ENCODE measurements around the gene GRAMD1C. TPM values are rescaled to one million over a fixed set of nuclear protein-coding genes. Genes with fewer than 3 reads are reported as not detected.

The GRAMD1C gene
- polyA plus RNA-seq, 1 experiment = 0.48 TPM

DNA sequence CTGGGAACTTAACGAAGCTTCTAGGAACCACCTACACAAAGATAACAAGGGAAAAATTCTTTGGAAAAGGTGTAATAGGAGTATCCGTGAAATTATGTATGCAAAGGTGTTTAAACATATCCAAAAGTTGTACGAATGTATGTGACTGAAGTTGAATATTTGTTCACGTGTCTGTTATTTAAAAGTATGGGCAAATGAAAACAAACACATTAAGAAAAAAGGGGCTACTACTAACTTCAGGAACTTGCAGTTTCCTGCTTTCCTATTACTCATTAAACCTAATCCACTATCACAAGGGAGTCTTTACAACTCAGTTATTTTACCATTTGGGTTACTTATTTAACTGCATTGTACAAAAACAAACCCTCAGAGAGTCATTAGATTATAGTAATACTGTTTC lies 33.9 kb upstream of the GRAMD1C start:
- TF ChIP-seq, protein P1, sequence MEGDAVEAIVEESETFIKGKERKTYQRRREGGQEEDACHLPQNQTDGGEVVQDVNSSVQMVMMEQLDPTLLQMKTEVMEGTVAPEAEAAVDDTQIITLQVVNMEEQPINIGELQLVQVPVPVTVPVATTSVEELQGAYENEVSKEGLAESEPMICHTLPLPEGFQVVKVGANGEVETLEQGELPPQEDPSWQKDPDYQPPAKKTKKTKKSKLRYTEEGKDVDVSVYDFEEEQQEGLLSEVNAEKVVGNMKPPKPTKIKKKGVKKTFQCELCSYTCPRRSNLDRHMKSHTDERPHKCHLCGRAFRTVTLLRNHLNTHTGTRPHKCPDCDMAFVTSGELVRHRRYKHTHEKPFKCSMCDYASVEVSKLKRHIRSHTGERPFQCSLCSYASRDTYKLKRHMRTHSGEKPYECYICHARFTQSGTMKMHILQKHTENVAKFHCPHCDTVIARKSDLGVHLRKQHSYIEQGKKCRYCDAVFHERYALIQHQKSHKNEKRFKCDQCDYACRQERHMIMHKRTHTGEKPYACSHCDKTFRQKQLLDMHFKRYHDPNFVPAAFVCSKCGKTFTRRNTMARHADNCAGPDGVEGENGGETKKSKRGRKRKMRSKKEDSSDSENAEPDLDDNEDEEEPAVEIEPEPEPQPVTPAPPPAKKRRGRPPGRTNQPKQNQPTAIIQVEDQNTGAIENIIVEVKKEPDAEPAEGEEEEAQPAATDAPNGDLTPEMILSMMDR (IDR thresholded peaks at IDR 0.05; ENCODE audit: insufficient read depth, low read depth, low read length) = no peak
- H3K36me3 ChIP-seq (ENCODE audit: control insufficient read depth, insufficient read depth, low read length) = peaks cover 6% of the 10 kb centered on the region
- H3K27me3 ChIP-seq (ENCODE audit: control insufficient read depth, insufficient read depth, low read length) = no peaks in the 10 kb centered on the region
- no peak overlapping the region for H3K4me3 ChIP-seq (ENCODE audit: low read depth, low read length)
- ChIA-PET POLR2A (no interaction called here), CTCF (no interaction called here)
- no peak for DNase-seq (ENCODE audit: low read depth)

DNA sequence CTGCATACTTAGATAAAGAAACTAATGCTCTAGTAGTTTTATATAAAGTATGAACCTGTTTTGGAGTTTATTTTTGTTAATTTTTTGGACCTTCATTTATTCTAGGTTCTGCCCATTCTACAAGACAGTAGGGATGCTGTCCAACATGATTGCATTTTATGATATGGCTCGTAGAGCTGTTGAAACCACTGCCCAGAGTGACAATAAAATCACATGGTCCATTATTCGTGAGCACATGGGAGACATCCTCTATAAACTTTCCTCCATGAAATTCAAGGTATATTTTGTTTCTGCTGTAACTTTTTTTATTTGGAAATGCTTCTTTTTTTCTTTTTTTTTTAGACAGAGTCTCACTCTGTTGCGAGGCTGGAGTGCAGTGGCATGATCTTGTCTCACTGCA lies 33.3 kb upstream of the GRAMD1C start:
- H3K36me3 ChIP-seq (ENCODE audit: control insufficient read depth, insufficient read depth, low read length) = peaks cover 6% of the 10 kb centered on the region
- no peaks in the 10 kb centered on the region for H3K27me3 ChIP-seq (ENCODE audit: control insufficient read depth, insufficient read depth, low read length)
- ChIA-PET CTCF (no interaction called here), POLR2A (no interaction called here)
- TF ChIP-seq, protein P1 (IDR thresholded peaks at IDR 0.05; ENCODE audit: insufficient read depth, low read depth, low read length) = no peak
- DNase-seq (ENCODE audit: low read depth) = no peak
- H3K4me3 ChIP-seq (ENCODE audit: low read depth, low read length) = no peak overlapping the region

DNA sequence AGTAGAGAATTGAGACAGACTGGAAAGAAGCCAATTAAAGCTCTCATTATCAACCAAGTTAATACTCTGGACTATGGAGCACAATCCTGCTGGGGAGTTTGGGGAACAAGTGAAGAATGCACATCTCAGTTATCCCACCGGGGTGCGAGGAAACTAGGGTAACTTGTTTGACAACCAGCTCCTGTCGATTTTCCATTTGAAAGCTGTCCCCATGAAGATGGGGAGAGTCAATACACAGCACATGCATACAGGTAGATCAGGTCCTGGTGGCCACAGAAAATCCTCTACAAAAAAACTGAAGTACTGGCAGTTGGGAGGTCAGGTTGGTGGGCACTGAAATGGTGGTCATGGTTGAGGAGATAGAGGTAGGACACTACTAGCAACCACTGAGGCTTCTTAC lies 25.7 kb upstream of the GRAMD1C start:
- H3K4me3 ChIP-seq (ENCODE audit: low read depth, low read length) = no peak overlapping the region
- H3K27me3 ChIP-seq (ENCODE audit: control insufficient read depth, insufficient read depth, low read length) = no peaks in the 10 kb centered on the region
- TF ChIP-seq, protein P1 (IDR thresholded peaks at IDR 0.05; ENCODE audit: insufficient read depth, low read depth, low read length) = no peak
- CTCF ChIA-PET = interaction anchor here (1.1 to 1.7 kb wide), 4 partner anchors 10 to 13 kb away, joined by 3 to 4 read pairs (median 4); no protein-coding TSS in a partner anchor
- DNase-seq (ENCODE audit: low read depth) = no peak
- POLR2A ChIA-PET = no interaction called here
- H3K36me3 ChIP-seq (ENCODE audit: control insufficient read depth, insufficient read depth, low read length) = peaks cover 4% of the 10 kb centered on the region

DNA sequence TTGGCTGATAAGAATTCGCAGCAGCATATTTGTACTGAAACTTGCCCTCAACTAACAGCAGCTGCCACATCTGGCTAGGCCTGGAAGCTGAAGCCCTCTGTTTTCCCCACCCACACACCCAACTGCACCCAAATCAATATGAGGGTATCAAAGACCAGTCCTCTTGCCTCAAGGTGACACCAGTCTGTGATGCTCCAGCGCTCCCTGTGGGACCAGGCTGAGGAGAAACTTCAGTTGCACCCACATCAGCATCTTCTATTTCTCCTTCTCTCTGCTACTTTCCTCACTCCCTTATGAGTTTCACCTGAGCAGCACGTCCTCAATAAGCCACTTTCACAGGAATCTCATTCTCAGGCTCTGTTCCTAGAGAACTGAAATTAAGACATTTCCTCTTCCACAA lies 18.7 kb upstream of the GRAMD1C start:
- no peak for DNase-seq (ENCODE audit: low read depth)
- Histone ChIP-seq H3K27me3 (ENCODE audit: control insufficient read depth, insufficient read depth, low read length) (no peaks in the 10 kb centered on the region), H3K4me3 (ENCODE audit: low read depth, low read length) (no peak overlapping the region), H3K36me3 (ENCODE audit: control insufficient read depth, insufficient read depth, low read length) (no peaks in the 10 kb centered on the region)
- CTCF ChIA-PET = no interaction called here
- TF ChIP-seq, protein P1 (IDR thresholded peaks at IDR 0.05; ENCODE audit: insufficient read depth, low read depth, low read length) = no peak
- POLR2A ChIA-PET = no interaction called here

DNA sequence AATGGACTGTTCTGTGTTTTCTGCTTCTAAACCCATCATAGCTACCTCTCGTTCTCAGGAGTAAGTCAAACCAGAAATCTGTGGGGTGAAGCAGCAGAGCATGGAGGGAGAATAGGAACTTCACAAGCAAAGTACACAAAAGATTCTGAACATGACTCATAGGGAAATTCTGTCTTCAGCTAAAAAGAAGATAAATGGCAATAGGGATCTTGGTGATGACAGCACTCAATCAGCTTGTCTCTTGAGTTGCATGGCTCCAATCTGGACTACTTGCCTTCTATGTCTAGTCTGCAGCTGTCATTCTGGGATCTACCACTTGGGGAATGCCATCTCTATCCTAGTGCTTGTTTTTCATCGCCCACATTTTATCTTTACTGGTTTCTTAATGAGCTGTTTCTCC lies 13.5 kb upstream of the GRAMD1C start:
- no peak for DNase-seq (ENCODE audit: low read depth)
- ChIA-PET CTCF (interaction anchor here (1.0 to 1.7 kb wide), 3 partner anchors 12 to 89 kb away, joined by 3 to 9 read pairs (median 4); no protein-coding TSS in a partner anchor), POLR2A (no interaction called here)
- Histone ChIP-seq H3K27me3 (ENCODE audit: control insufficient read depth, insufficient read depth, low read length) (no peaks in the 10 kb centered on the region; the same call in 1 of the 2 replicates), H3K36me3 (ENCODE audit: control insufficient read depth, insufficient read depth, low read length) (no peaks in the 10 kb centered on the region), H3K4me3 (ENCODE audit: low read depth, low read length) (no peak overlapping the region)
- TF ChIP-seq, protein P1 (IDR thresholded peaks at IDR 0.05; ENCODE audit: insufficient read depth, low read depth, low read length) = 0 out of 2 replicates have a peak, but pooled peaks have one; percentile 17

All from BJ (cell line).